DOHH2 (cell line): ENCODE data around the gene OS9.

ENCODE experiments used
- H3F3A ChIP-seq: fragments of 200-600 bp; sonication (generic), shearing (Covaris generic); 2 replicates; pipeline ENCODE4 v1.6.0; 2016; ENCODE audit warnings: antibody characterized with exemption, mild to moderate bottlenecking; ENCODE audit not compliant: control insufficient read depth, insufficient read depth
- H3K27ac ChIP-seq: fragments of 200-600 bp; sonication (generic); 2 replicates; pipeline ENCODE4 v1.5.1; 2014; ENCODE audit warnings: low read depth, mild to moderate bottlenecking, low read length, moderate library complexity
- H3K27me3 ChIP-seq: fragments of 200-600 bp; sonication (generic); 2 replicates; pipeline ENCODE4 v1.6.1; 2014; ENCODE audit warnings: mild to moderate bottlenecking, low read length, mixed read lengths; ENCODE audit not compliant: control insufficient read depth
- H3K36me3 ChIP-seq: fragments of 200-600 bp; sonication (generic); 2 replicates; pipeline ENCODE4 v1.6.1; 2014; ENCODE audit warnings: mild to moderate bottlenecking, low read length, moderate library complexity, mixed read lengths; ENCODE audit not compliant: control insufficient read depth
- H3K4me1 ChIP-seq: fragments of 200-600 bp; sonication (generic); 2 replicates; pipeline ENCODE4 v1.6.1; 2014; ENCODE audit warnings: mild to moderate bottlenecking, low read length, mixed read lengths; ENCODE audit not compliant: control insufficient read depth
- H3K4me2 ChIP-seq: fragments of 200-600 bp; sonication (generic); 2 replicates; pipeline ENCODE4 v1.6.0; 2014; ENCODE audit warnings: mild to moderate bottlenecking, low read length, moderate library complexity
- H3K4me3 ChIP-seq: fragments of 200-600 bp; sonication (generic); 2 replicates; pipeline ENCODE4 v1.5.1; 2014; ENCODE audit warnings: mild to moderate bottlenecking, low read length, mixed read lengths
- H3K79me2 ChIP-seq: fragments of 200-600 bp; sonication (generic); 2 replicates; pipeline ENCODE4 v1.6.1; 2014; ENCODE audit warnings: mild to moderate bottlenecking, low read length, mixed read lengths; ENCODE audit not compliant: control insufficient read depth
- H3K9me2 ChIP-seq: fragments of 200-600 bp; sonication (generic); replicated peaks from 2 replicates; pipeline ENCODE4 v1.6.1; 2014; ENCODE audit warnings: mild to moderate bottlenecking, low read length, mixed read lengths; ENCODE audit not compliant: control insufficient read depth
- H3K9me3 ChIP-seq: fragments of 200-600 bp; sonication (generic); 2 replicates; pipeline ENCODE4 v1.6.1; 2014; ENCODE audit warnings: antibody characterized with exemption, low read length, mixed read lengths; ENCODE audit not compliant: control insufficient read depth, insufficient read depth
- H4K20me1 ChIP-seq: fragments of 200-600 bp; sonication (generic); 2 replicates; pipeline ENCODE4 v1.6.0; 2014; ENCODE audit warnings: low read depth, mild to moderate bottlenecking, antibody characterized with exemption, low read length, moderate library complexity; ENCODE audit not compliant: control insufficient read depth, insufficient read depth
- EZH2phosphoT487 ChIP-seq: fragments of 200-600 bp; sonication (generic); IDR thresholded peaks from 2 replicates; pipeline ENCODE4 v1.6.1; 2017; ENCODE audit warnings: borderline replicate concordance, mild to moderate bottlenecking, antibody characterized with exemption, low read length, moderate library complexity, mixed read lengths
- TF ChIP-seq, protein P1 (sequence below): fragments of 200-600 bp; sonication (generic); IDR thresholded peaks from one replicate; pipeline ENCODE4 v1.5.1; 2014; ENCODE audit warnings: antibody characterized with exemption, mild to moderate bottlenecking, low read depth, low read length; ENCODE audit not compliant: poor library complexity, severe bottlenecking

Gene OS9

DNA sequence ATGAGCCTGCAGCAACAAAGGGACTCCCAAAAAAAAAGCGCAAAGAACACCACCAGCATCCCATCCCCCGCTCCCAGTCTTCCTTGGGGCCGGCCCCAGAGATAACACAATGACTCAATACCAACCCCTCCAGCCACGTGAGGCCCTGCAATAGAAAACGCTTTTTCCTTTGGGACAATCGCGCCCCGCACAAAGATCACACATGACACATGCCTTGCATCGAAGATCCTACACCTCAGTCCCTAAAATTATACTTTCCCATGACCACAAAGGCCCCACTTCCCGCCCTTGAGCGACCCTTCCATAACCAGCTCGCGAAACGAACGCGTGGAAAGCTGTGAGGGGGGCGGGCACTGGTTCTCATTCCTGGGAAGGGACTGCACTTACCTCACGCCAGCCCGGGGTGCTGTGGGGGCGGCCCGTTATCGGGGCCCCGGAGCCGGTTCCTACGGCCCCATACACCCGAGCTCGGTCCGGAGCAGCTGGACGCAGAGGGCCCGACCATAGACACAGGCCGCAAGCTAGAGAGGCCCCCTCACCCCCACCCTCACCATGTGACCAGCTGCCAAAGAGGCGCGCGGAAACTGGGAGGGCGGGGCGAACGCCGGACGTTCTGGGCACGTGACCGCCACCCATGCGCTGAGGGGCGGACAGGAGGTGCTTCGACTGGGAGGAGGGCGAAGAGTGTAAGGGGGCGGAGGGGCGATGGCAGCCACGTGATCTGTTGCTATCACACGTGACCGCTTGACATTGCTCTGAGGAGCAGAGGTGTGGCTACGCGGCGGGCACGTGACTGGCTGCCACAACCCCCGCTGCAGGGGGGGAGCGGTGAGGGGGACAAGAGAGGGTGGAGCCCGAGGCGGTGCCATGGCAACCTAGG is 58.1 kb downstream of the OS9 start, which contains the start of gene CDK4:
Gene CDK4 (minus strand): TSS at position 523 of the 880 bp plus-strand sequence. CDS start 593 bp downstream, outside the sequence.
- H3K9me2 ChIP-seq, result no peaks in the 10 kb centered on the region
- H3K9me3 ChIP-seq, result no peaks in the 10 kb centered on the region
- no peak for TF ChIP-seq EZH2phosphoT487
- TF ChIP-seq, protein P1, sequence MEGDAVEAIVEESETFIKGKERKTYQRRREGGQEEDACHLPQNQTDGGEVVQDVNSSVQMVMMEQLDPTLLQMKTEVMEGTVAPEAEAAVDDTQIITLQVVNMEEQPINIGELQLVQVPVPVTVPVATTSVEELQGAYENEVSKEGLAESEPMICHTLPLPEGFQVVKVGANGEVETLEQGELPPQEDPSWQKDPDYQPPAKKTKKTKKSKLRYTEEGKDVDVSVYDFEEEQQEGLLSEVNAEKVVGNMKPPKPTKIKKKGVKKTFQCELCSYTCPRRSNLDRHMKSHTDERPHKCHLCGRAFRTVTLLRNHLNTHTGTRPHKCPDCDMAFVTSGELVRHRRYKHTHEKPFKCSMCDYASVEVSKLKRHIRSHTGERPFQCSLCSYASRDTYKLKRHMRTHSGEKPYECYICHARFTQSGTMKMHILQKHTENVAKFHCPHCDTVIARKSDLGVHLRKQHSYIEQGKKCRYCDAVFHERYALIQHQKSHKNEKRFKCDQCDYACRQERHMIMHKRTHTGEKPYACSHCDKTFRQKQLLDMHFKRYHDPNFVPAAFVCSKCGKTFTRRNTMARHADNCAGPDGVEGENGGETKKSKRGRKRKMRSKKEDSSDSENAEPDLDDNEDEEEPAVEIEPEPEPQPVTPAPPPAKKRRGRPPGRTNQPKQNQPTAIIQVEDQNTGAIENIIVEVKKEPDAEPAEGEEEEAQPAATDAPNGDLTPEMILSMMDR, result no peak
- no peaks in the 10 kb centered on the region for H3K27me3 ChIP-seq
- peaks cover 42% of the 10 kb centered on the region for H3K4me1 ChIP-seq
- H4K20me1 ChIP-seq, result no peaks in the 10 kb centered on the region; the same call in 1 of the 2 replicates
- peak within 1 kb of the TSS; percentile 98 for H3K4me3 ChIP-seq
- H3K36me3 ChIP-seq, result peaks cover 55% of the 10 kb centered on the region
- peaks cover 30% of the 10 kb centered on the region for H3F3A ChIP-seq
- H3K4me2 ChIP-seq, result peak within 1 kb of the TSS; percentile 78
- H3K79me2 ChIP-seq, result peaks cover 52% of the 10 kb centered on the region
- peak within 1 kb of the TSS; percentile 57 for H3K27ac ChIP-seq

DNA sequence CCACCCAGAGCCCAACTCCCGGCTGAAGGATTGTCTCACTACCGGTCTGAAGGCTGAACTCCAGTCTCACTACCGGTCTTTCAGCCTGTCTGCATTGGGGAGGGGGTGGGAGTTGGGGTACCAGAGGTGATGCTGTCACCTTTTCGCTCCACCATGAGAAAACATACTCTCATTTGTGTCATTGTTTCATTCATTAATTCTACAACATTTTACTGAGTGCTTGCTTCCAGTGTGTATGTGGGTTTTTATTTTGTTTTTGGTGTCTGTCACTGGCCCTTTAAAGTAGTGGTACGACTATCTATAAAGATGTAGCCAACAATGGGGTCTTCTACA is 58.7 kb downstream of the OS9 start:
- Histone ChIP-seq H4K20me1 (no peaks in the 10 kb centered on the region; the same call in 1 of the 2 replicates), H3K36me3 (peaks cover 55% of the 10 kb centered on the region), H3F3A (peaks cover 25% of the 10 kb centered on the region), H3K4me1 (peaks cover 46% of the 10 kb centered on the region), H3K9me2 (no peaks in the 10 kb centered on the region), H3K4me2 (peak overlapping the region; percentile 76), H3K27me3 (no peaks in the 10 kb centered on the region), H3K79me2 (peaks cover 58% of the 10 kb centered on the region), H3K9me3 (no peaks in the 10 kb centered on the region), H3K4me3 (peak overlapping the region; percentile 69), H3K27ac (peak overlapping the region; percentile 21)
- TF ChIP-seq EZH2phosphoT487, result no peak
- TF ChIP-seq, protein P1, result no peak

DNA sequence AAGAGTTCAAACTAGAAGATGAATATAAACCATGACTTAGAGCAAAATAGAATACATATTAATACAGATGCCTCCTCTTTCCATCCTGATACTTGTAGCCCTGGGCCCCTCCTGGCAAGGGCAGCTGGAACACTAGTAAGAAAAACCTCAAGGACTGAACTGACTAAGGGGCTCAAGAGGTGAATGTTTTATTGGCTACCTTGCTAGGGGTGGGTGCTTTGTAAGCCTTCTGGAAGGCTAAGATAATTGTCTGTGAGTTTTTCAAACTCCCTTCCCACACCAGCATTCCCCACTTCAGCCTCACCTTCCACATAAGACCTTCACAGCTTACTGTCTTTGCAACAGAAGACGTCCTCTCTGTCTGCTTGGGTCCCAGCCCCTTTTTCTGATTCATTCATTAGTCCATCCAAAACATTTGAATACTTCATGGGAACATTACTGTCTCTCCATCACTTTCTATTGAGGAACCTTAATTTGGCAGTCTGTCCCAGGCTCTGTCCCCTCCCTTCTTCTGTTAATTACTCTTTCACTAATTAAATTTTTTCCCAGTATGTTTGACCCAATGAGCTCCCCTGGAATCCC is 59.9 kb downstream of the OS9 start:
- no peak for TF ChIP-seq EZH2phosphoT487
- TF ChIP-seq, protein P1, result no peak
- Histone ChIP-seq H3K36me3 (peaks cover 56% of the 10 kb centered on the region), H3K79me2 (peaks cover 69% of the 10 kb centered on the region), H3K4me3 (peak overlapping the region; percentile 88), H3K9me3 (no peaks in the 10 kb centered on the region), H3F3A (peaks cover 19% of the 10 kb centered on the region), H3K4me1 (peaks cover 47% of the 10 kb centered on the region), H4K20me1 (no peaks in the 10 kb centered on the region; the same call in 1 of the 2 replicates), H3K27ac (peak overlapping the region; percentile 37), H3K9me2 (no peaks in the 10 kb centered on the region), H3K4me2 (peak overlapping the region; percentile 96), H3K27me3 (no peaks in the 10 kb centered on the region)
